OCI-LY3 (cell line): Measurements from ENCODE around the gene TMEM266.

ENCODE experiments used
- EZH2phosphoT487 ChIP-seq: fragments of 200-600 bp; shearing (Covaris generic); IDR thresholded peaks from 2 replicates; pipeline ENCODE4 v1.6.1; 2018; ENCODE audit warnings: antibody characterized with exemption, mixed run types, low read depth
- TF ChIP-seq, protein P1 (sequence below): fragments of 200-600, 300-600 bp; sonication (generic); IDR thresholded peaks from 2 replicates; pipeline ENCODE4 v1.5.1; 2014; ENCODE audit warnings: antibody characterized with exemption, low read length, low read depth

DNA sequence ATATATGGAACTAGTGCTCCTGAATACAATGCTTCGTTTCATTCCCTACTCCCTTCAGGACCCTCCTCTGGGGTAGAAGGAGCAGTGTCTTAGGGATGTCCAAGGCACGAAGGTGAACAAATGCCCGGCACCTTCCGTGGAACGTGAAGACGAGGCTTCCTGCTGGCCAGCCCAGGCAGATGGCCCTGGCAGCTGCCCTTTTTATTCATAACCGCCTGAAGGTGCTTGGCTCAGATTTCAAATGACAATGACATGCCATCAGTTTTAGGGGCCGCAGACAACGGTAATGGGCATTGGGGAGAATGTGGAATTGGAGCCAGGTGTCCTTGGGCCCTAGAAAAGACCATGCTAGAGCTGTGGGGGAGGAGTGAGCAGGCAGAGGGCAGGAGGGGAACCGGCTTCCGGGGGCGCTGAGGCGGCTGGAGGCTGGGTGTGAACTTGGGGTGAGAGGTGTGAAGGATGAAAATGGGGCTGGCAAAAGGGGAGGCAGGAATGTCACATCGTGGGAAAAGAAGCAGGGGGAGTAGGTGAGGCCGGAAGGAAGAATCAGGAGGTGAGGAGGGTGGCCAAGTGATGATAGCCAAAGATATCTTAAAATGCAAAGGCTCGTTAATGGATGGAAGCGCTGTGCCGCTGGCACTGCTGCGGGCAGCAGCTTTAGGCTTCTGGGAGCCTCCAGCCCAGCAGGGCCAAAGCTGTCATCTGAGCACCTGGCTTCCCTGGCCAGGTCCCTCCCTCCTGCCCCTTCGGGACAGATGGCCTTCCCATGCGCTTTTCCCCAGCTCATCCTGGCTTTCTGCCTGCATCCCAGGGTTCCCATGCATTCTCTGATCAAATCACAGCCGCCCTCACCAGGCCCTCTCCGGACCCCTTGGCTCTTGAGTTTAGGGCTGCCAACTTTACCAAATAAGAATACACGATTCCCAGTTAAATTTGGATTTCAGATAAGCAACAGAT is 93.7 kb downstream of the TMEM266 start:
- TF ChIP-seq, protein P1, sequence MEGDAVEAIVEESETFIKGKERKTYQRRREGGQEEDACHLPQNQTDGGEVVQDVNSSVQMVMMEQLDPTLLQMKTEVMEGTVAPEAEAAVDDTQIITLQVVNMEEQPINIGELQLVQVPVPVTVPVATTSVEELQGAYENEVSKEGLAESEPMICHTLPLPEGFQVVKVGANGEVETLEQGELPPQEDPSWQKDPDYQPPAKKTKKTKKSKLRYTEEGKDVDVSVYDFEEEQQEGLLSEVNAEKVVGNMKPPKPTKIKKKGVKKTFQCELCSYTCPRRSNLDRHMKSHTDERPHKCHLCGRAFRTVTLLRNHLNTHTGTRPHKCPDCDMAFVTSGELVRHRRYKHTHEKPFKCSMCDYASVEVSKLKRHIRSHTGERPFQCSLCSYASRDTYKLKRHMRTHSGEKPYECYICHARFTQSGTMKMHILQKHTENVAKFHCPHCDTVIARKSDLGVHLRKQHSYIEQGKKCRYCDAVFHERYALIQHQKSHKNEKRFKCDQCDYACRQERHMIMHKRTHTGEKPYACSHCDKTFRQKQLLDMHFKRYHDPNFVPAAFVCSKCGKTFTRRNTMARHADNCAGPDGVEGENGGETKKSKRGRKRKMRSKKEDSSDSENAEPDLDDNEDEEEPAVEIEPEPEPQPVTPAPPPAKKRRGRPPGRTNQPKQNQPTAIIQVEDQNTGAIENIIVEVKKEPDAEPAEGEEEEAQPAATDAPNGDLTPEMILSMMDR, result no peak
- no peak for TF ChIP-seq EZH2phosphoT487
